ENCODE results near the gene SPDL1. TPM values are rescaled to one million over a fixed set of nuclear protein-coding genes. Genes with fewer than 3 reads are reported as not detected.

The SPDL1 gene
- polyA plus RNA-seq, 1 experiment = 35.4 TPM

DNA sequence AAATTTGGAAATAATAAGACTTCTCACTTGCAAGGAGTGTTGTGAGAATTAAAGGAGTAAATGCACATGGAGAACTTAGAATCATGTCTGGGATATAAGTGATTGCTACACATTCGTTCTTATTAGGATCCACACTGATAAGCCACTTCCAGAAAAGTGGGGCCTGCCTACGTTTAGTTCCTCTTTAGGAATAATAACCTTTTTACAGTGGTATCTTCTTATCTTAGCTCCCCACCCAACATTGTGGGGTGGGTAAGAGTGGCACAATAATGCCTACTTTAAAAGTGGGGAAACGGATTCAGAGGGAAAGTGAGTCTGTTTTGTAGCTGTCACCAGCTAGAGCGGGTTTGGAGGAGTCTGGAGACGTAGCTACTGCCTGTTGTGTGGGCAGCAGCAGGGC lies 69.5 kb downstream of the SPDL1 start:
- Histone ChIP-seq H3K27me3 (ENCODE audit: control insufficient read depth, insufficient read depth, low read length) (no peaks in the 10 kb centered on the region), H3K36me3 (ENCODE audit: control insufficient read depth, insufficient read depth, low read length) (no peaks in the 10 kb centered on the region), H3K4me3 (ENCODE audit: low read depth, low read length) (no peak overlapping the region)
- ChIA-PET CTCF (no interaction called here), POLR2A (no interaction called here)
- TF ChIP-seq CTCF (IDR thresholded peaks at IDR 0.05; ENCODE audit: insufficient read depth, low read depth, low read length) = no peak
- no peak for DNase-seq (ENCODE audit: low read depth)

Small RNA genes lying within 50 kb of the gene (small RNA-seq; reads per million reads assigned to genes)
- gene RNU6-477P (ENCODE audit: insufficient read length, low read depth, low replicate concordance) = not detected

Other genes with a start within 250 kb of the SPDL1 start
- gene DOCK2, start 53.5 kb downstream of the SPDL1 start, polyA plus RNA-seq (2011; rRNA removed) = 2.0 TPM in 2 replicates

Data from BJ (cell line).